22Rv1 (cell line): ENCODE results near the gene FAM120A.

Experiments used
- CTCF ChIP-seq: fragments of 450-650 bp; IDR thresholded peaks from 2 replicates; pipeline ENCODE4 v1.5.1; 2017; ENCODE audit warnings: mild to moderate bottlenecking
- ZFX ChIP-seq: fragments of 450-650 bp; IDR thresholded peaks from 2 replicates; pipeline ENCODE4 v1.6.1; 2017; ENCODE audit warnings: antibody characterized with exemption, borderline replicate concordance

GRCh38 chr9:93461821-93462220 lies 10.3 kb downstream of the FAM120A start:
- TF ChIP-seq CTCF (no peak), ZFX (no peak)
